ENCODE measurements around the gene PUSL1.

Gene PUSL1

GRCh38 chr1:1317420-1317819 lies 9.0 kb downstream of the PUSL1 start:
- Histone ChIP-seq H3K27me3 (replicated peaks; ENCODE audit: control insufficient read depth, insufficient read depth, low read length) (no peaks in the 10 kb centered on the region), H3K4me3 (replicated peaks; ENCODE audit: low read depth, low read length) (no peak overlapping the region), H3K36me3 (ENCODE audit: control insufficient read depth, insufficient read depth, low read length) (peaks cover 32% of the 10 kb centered on the region)
- DNase-seq (ENCODE audit: extremely low read depth, insufficient read length) = no peak
- TF ChIP-seq CTCF (IDR thresholded peaks at IDR 0.05; ENCODE audit: insufficient read depth, low read length, poor library complexity, severe bottlenecking) = no peak

GRCh38 chr1:1318131-1318652 lies 9.8 kb downstream of the PUSL1 start:
- H3K4me3 ChIP-seq (replicated peaks; ENCODE audit: low read depth, low read length) = no peak overlapping the region
- no peak for TF ChIP-seq CTCF (IDR thresholded peaks at IDR 0.05; ENCODE audit: insufficient read depth, low read length, poor library complexity, severe bottlenecking)
- H3K27me3 ChIP-seq (replicated peaks; ENCODE audit: control insufficient read depth, insufficient read depth, low read length) = no peaks in the 10 kb centered on the region
- H3K36me3 ChIP-seq (ENCODE audit: control insufficient read depth, insufficient read depth, low read length) = peaks cover 24% of the 10 kb centered on the region
- no peak for DNase-seq (ENCODE audit: extremely low read depth, insufficient read length)

GRCh38 chr1:1318777-1319645 lies 10.6 kb downstream of the PUSL1 start:
- DNase-seq (ENCODE audit: extremely low read depth, insufficient read length) = no peak
- no peak for TF ChIP-seq CTCF (IDR thresholded peaks at IDR 0.05; ENCODE audit: insufficient read depth, low read length, poor library complexity, severe bottlenecking)
- peaks cover 21% of the 10 kb centered on the region for H3K36me3 ChIP-seq (ENCODE audit: control insufficient read depth, insufficient read depth, low read length)

GRCh38 chr1:1319646-1319941 lies 11.2 kb downstream of the PUSL1 start:
- no peak for DNase-seq (ENCODE audit: extremely low read depth, insufficient read length)
- Histone ChIP-seq H3K4me3 (replicated peaks; ENCODE audit: low read depth, low read length) (no peak overlapping the region), H3K27me3 (replicated peaks; ENCODE audit: control insufficient read depth, insufficient read depth, low read length) (no peaks in the 10 kb centered on the region), H3K36me3 (ENCODE audit: control insufficient read depth, insufficient read depth, low read length) (peaks cover 18% of the 10 kb centered on the region)
- TF ChIP-seq CTCF (IDR thresholded peaks at IDR 0.05; ENCODE audit: insufficient read depth, low read length, poor library complexity, severe bottlenecking) = no peak

More at GRCh38 chr1:1318777-1319645, 10.6 kb downstream of the PUSL1 start:
- H3K4me3 ChIP-seq (replicated peaks; ENCODE audit: low read depth, low read length) = no peak overlapping the region
- no peaks in the 10 kb centered on the region for H3K27me3 ChIP-seq (replicated peaks; ENCODE audit: control insufficient read depth, insufficient read depth, low read length)

- H3K36me3 ChIP-seq (ENCODE audit: control insufficient read depth, insufficient read depth, low read length) = peaks cover 15% of the 10 kb centered on the region
- DNase-seq (ENCODE audit: extremely low read depth, insufficient read length) = no peak
- TF ChIP-seq CTCF (IDR thresholded peaks at IDR 0.05; ENCODE audit: insufficient read depth, low read length, poor library complexity, severe bottlenecking) = no peak
- H3K4me3 ChIP-seq (replicated peaks; ENCODE audit: low read depth, low read length) = no peak overlapping the region
- no peaks in the 10 kb centered on the region for H3K27me3 ChIP-seq (replicated peaks; ENCODE audit: control insufficient read depth, insufficient read depth, low read length)
Measured at GRCh38 chr1:1320666-1321448, 12.5 kb downstream of the PUSL1 start.

Data from GM06990 (cell line).